WTC11 (cell line): ENCODE measurements around the gene CALY.

Experiments used
- CTCF ChIP-seq: fragments of 200-600 bp; IDR thresholded peaks from 2 replicates; pipeline ENCODE4 v1.8.0; 2022; ENCODE audit warnings: antibody characterized with exemption
- JUN ChIP-seq: sonication (generic); formaldehyde crosslinking; IDR thresholded peaks from 2 replicates; pipeline ENCODE4 v1.8.0; 2023; ENCODE audit warnings: mild to moderate bottlenecking, missing genetic modification reagents
- NR2C2 ChIP-seq: sonication (generic); formaldehyde crosslinking; IDR thresholded peaks from 2 replicates; pipeline ENCODE4 v1.8.0; 2022; ENCODE audit warnings: mild to moderate bottlenecking, missing genetic modification reagents
- USF1 ChIP-seq: sonication (generic); formaldehyde crosslinking; IDR thresholded peaks from 2 replicates; pipeline ENCODE4 v1.8.0; 2022; ENCODE audit warnings: mild to moderate bottlenecking, missing genetic modification reagents

GRCh38 chr10:133383551-133383950 lies 46.9 kb upstream of the CALY start:
- no peak for TF ChIP-seq CTCF
- no peak for TF ChIP-seq USF1 (CRISPR knock-in tag)
- no peak for TF ChIP-seq JUN (CRISPR knock-in tag)
- no peak for TF ChIP-seq NR2C2 (CRISPR knock-in tag)
